HG02610 (cell line): ENCODE measurements around the gene MCHR1.
"Not testable (repeated sequence)": the region's sequence is repeated elsewhere in the genome, so short reads cannot be mapped to it uniquely, and the experiment has no call there.

Source experiments
- ATAC-seq: cut with Tn5 transposase; IDR thresholded peaks from one replicate; pipeline ENCODE4 v1.9.1; 2021; ENCODE audit warnings: mild to moderate bottlenecking, moderate library complexity; ENCODE audit not compliant: unreplicated experiment

MCHR1 gene

GRCh38 chr22:40654522-40655167 is 24.6 kb upstream of the MCHR1 start:
- no peak for ATAC-seq

- not testable (repeated sequence) for ATAC-seq
Observed at GRCh38 chr22:40655941-40656340, 23.3 kb upstream of the MCHR1 start.

GRCh38 chr22:40656651-40657050 is 22.6 kb upstream of the MCHR1 start:
- ATAC-seq, result not testable (repeated sequence)

- no peak for ATAC-seq
Observed at GRCh38 chr22:40659166-40659565, 20.1 kb upstream of the MCHR1 start.

GRCh38 chr22:40660730-40661129 is 18.6 kb upstream of the MCHR1 start:
- ATAC-seq, result no peak

- ATAC-seq, result no peak
Observed at GRCh38 chr22:40661671-40662070, 17.6 kb upstream of the MCHR1 start.

GRCh38 chr22:40665312-40665711 is 14.0 kb upstream of the MCHR1 start:
- no peak for ATAC-seq

- no peak for ATAC-seq
Observed at GRCh38 chr22:40666151-40666848, 13.0 kb upstream of the MCHR1 start.

- no peak for ATAC-seq
Observed at GRCh38 chr22:40668611-40669411, 10.5 kb upstream of the MCHR1 start.

- ATAC-seq, result no peak
Observed at GRCh38 chr22:40670058-40670457, 9.2 kb upstream of the MCHR1 start.

GRCh38 chr22:40671369-40671768 is 7.9 kb upstream of the MCHR1 start:
- no peak for ATAC-seq

GRCh38 chr22:40671796-40672360 is 7.4 kb upstream of the MCHR1 start:
- no peak for ATAC-seq

- ATAC-seq, result no peak
Observed at GRCh38 chr22:40673017-40673416, 6.3 kb upstream of the MCHR1 start.

- ATAC-seq, result no peak
Observed at GRCh38 chr22:40674274-40674673, 5.0 kb upstream of the MCHR1 start.

- ATAC-seq, result not testable (repeated sequence)
Observed at GRCh38 chr22:40676166-40676565, 3.1 kb upstream of the MCHR1 start.

- ATAC-seq, result no peak
Observed at GRCh38 chr22:40676644-40677043, 2.6 kb upstream of the MCHR1 start.

- no peak for ATAC-seq
Observed at GRCh38 chr22:40678493-40679248, 613 bp upstream of the MCHR1 start.

GRCh38 chr22:40679964-40680818 is 907 bp downstream of the MCHR1 start:
- ATAC-seq, result no peak

- no peak for ATAC-seq
Observed at GRCh38 chr22:40680819-40681183, 1.5 kb downstream of the MCHR1 start.

- no peak for ATAC-seq
Observed at GRCh38 chr22:40681451-40681850, 2.2 kb downstream of the MCHR1 start.
